Liver (tissue), 9 donors: ENCODE results near the gene SIM2. TPM values are rescaled to one million over a fixed set of nuclear protein-coding genes. Genes with fewer than 3 reads are reported as not detected.

Source experiments
- DNase-seq: peaks from one replicate; pipeline ENCODE4 v3.0.0-alpha.2; 2017; ENCODE audit warnings: low spot score
- H3K27ac ChIP-seq, 2 donors: one replicate each; pipeline ENCODE4 v1.7.0; 2013; ENCODE audit warnings: inconsistent platforms in 2 of 2, low read length in 2 of 2, control low read depth in 1 of 2, low read depth in 1 of 2, mild to moderate bottlenecking in 1 of 2
- H3K27me3 ChIP-seq, 4 donors: one replicate each; pipeline versions ENCODE4 v1.6.1 to v1.7.0; 2013; ENCODE audit warnings: low read length in 3 of 4, inconsistent platforms in 1 of 4, mild to moderate bottlenecking in 1 of 4, moderate library complexity in 1 of 4; ENCODE audit not compliant: control insufficient read depth in 4 of 4, insufficient read depth in 4 of 4
- H3K36me3 ChIP-seq, 4 donors: one replicate each; pipeline versions ENCODE4 v1.6.1 to v1.7.0; 2013; ENCODE audit warnings: low read length in 3 of 4, mild to moderate bottlenecking in 3 of 4, low read depth in 1 of 4, moderate library complexity in 1 of 4; ENCODE audit not compliant: control insufficient read depth in 4 of 4, insufficient read depth in 3 of 4
- H3K4me1 ChIP-seq, 4 donors: one replicate each; pipeline versions ENCODE4 v1.6.1 to v1.7.0; 2013; ENCODE audit warnings: low read length in 3 of 4, mild to moderate bottlenecking in 3 of 4, moderate library complexity in 1 of 4; ENCODE audit not compliant: control insufficient read depth in 4 of 4, insufficient read depth in 4 of 4
- H3K4me3 ChIP-seq, 3 donors: one replicate each; pipeline versions ENCODE4 v1.6.1 to v1.7.0; 2013; ENCODE audit warnings: low read length in 3 of 3, control low read depth in 1 of 3, low read depth in 1 of 3, mild to moderate bottlenecking in 1 of 3
- H3K9ac ChIP-seq, 2 donors: one replicate each; pipeline ENCODE4 v1.7.0; 2013; ENCODE audit warnings: low read length in 2 of 2, mild to moderate bottlenecking in 2 of 2, moderate library complexity in 2 of 2, control low read depth in 1 of 2, low read depth in 1 of 2
- H3K9me3 ChIP-seq, 4 donors: one replicate each; pipeline versions ENCODE4 v1.6.1 to v1.7.0; 2013; ENCODE audit warnings: low read length in 3 of 4; ENCODE audit not compliant: control insufficient read depth in 4 of 4
- ATF3 ChIP-seq: IDR thresholded peaks from 2 replicates; pipeline ENCODE4 v1.6.1; 2016; ENCODE audit warnings: antibody characterized with exemption
- CTCF ChIP-seq: fragments of 150-350 bp; IDR thresholded peaks from 2 replicates; pipeline ENCODE4 v1.5.1; 2017; ENCODE audit warnings: improper control_type of control experiment, low read depth, low read length; ENCODE audit not compliant: missing input control
- EGR1 ChIP-seq, 2 donors: IDR thresholded peaks; 2 replicates each; pipeline ENCODE4 v1.6.1; 2016 to 2018; ENCODE audit warnings: antibody characterized with exemption in 2 of 2, low read depth in 2 of 2
- FOXA1 ChIP-seq: IDR thresholded peaks from 2 replicates; pipeline ENCODE4 v1.6.1; 2016; ENCODE audit warnings: antibody characterized with exemption
- FOXA2 ChIP-seq: IDR thresholded peaks from 2 replicates; pipeline ENCODE4 v1.6.1; 2016; ENCODE audit warnings: antibody characterized with exemption
- GABPA ChIP-seq, 2 donors: IDR thresholded peaks in 1 of 2; conservative IDR thresholded peaks in 1 of 2; 2 replicates each; pipeline ENCODE4 v1.6.1; 2016; ENCODE audit warnings: antibody characterized with exemption in 2 of 2, mild to moderate bottlenecking in 1 of 2, moderate library complexity in 1 of 2
- HNF4A ChIP-seq, 2 donors: conservative IDR thresholded peaks; 2 replicates each; pipeline ENCODE4 v1.6.1; 2016; ENCODE audit warnings: antibody characterized with exemption in 2 of 2, mild to moderate bottlenecking in 2 of 2
- HNF4G ChIP-seq: IDR thresholded peaks from 2 replicates; pipeline ENCODE4 v1.6.1; 2016; ENCODE audit warnings: antibody characterized with exemption
- JUND ChIP-seq, 2 donors: IDR thresholded peaks; 2 replicates each; pipeline ENCODE4 v1.6.1; 2016; ENCODE audit warnings: antibody characterized with exemption in 2 of 2
- MAX ChIP-seq: IDR thresholded peaks from 2 replicates; pipeline ENCODE4 v1.6.1; 2016; ENCODE audit warnings: antibody characterized with exemption
- NR2F2 ChIP-seq: IDR thresholded peaks from 2 replicates; pipeline ENCODE4 v1.6.1; 2016; ENCODE audit warnings: antibody characterized with exemption
- RAD21 ChIP-seq, 2 donors: IDR thresholded peaks; 2 replicates each; pipeline ENCODE4 v1.6.1; 2016; ENCODE audit warnings: antibody characterized with exemption in 2 of 2, mild to moderate bottlenecking in 2 of 2
- REST ChIP-seq: IDR thresholded peaks from 2 replicates; pipeline ENCODE4 v1.6.1; 2016; ENCODE audit warnings: antibody characterized with exemption, mild to moderate bottlenecking
- RXRA ChIP-seq, 2 donors: IDR thresholded peaks; 2 replicates each; pipeline ENCODE4 v1.6.1; 2017 to 2018; ENCODE audit warnings: antibody characterized with exemption in 2 of 2, mild to moderate bottlenecking in 1 of 2
- SP1 ChIP-seq: IDR thresholded peaks from 2 replicates; pipeline ENCODE4 v1.6.1; 2018; ENCODE audit warnings: antibody characterized with exemption, mild to moderate bottlenecking
- TAF1 ChIP-seq: conservative IDR thresholded peaks from 2 replicates; pipeline ENCODE4 v1.6.1; 2016; ENCODE audit warnings: antibody characterized with exemption, mild to moderate bottlenecking
- YY1 ChIP-seq: IDR thresholded peaks from 2 replicates; pipeline ENCODE4 v1.6.1; 2016; ENCODE audit warnings: antibody characterized with exemption, mild to moderate bottlenecking
- ZBTB33 ChIP-seq: IDR thresholded peaks from 2 replicates; pipeline ENCODE4 v1.6.1; 2016; ENCODE audit warnings: antibody characterized with exemption
- WGBS: extraction: QIAGEN DNeasy Blood & Tissue Kit; methylation state at CpG from one replicate; pipeline ENCODE4 v1.1.7; 2013; 5-methylcytosine and 5-hydroxymethylcytosine counted together
- polyA plus RNA-seq, 2 donors: library from polyadenylated mRNA; stranded (reverse) in 1 of 2; unstranded in 1 of 2; fragments of 200-250 nt in 1 of 2; fragments of >200 nt in 1 of 2; fragmentation: Nextera tagmentation in 1 of 2; extraction: Ambion mirVana in 1 of 2; gene quantifications; one replicate each; pipeline versions ENCODE4 v1.2.1 to v1.2.3, GENCODE V29; 2013 to 2015
- total RNA-seq, 2 donors: library from RNA; depleted of rRNA; stranded (reverse); fragments of >200 nt; gene quantifications; one replicate each; pipeline ENCODE4 v1.2.3, GENCODE V29; 2014
- donor health status: healthy.
- donor health status: healthy.
- donor health status: healthy.
- donor health status: healthy.
- donor health status: healthy.

Gene SIM2
- total and polyA plus RNA-seq, 4 donors: 0.19 TPM; not detected in 3

- Histone ChIP-seq H3K4me3 (no peak overlapping the region), H3K4me1 (peaks cover 0 to 19% (median 5%) of the 10 kb centered on the region in 4 donors), H3K27ac (no peak overlapping the region)
Observed at GRCh38 chr21:36692835-36693488, 6.0 kb upstream of the SIM2 start.

GRCh38 chr21:36693489-36694030 lies 5.4 kb upstream of the SIM2 start:
- no peaks in the 10 kb centered on the region for H3K36me3 ChIP-seq
- H3K4me1 ChIP-seq: peaks cover 3 to 24% (median 10%) of the 10 kb centered on the region in 4 donors
- 12% methylated on average over 40 of the region's 40 CpGs for WGBS
- peaks cover 0 to 3% (median under 1%) of the 10 kb centered on the region in 4 donors for H3K9me3 ChIP-seq
- DNase-seq: no peak
- no peak overlapping the region for H3K4me3 ChIP-seq
- H3K27ac ChIP-seq: no peak overlapping the region
- H3K27me3 ChIP-seq: peaks cover 11 to 48% (median 30%) of the 10 kb centered on the region in 4 donors
- H3K9ac ChIP-seq: no peak overlapping the region
- TF ChIP-seq ATF3 (no peak), FOXA2 (no peak), MAX (no peak), CTCF (no peak), ZBTB33 (no peak), REST (no peak), GABPA (IDR thresholded peaks at IDR 0.05 in 1 of 2, conservative IDR thresholded peaks at IDR 0.05 in 1 of 2) (no peak), FOXA1 (no peak), RXRA (IDR thresholded peaks at IDR 0.05) (no peak), SP1 (no peak), TAF1 (no peak), RAD21 (IDR thresholded peaks at IDR 0.05) (no peak), EGR1 (IDR thresholded peaks at IDR 0.05; ENCODE audit: low read depth in 2 of 2) (no peak), HNF4A (conservative IDR thresholded peaks at IDR 0.05) (no peak), NR2F2 (no peak), YY1 (no peak), JUND (IDR thresholded peaks at IDR 0.05) (no peak), HNF4G (no peak)

More at GRCh38 chr21:36692835-36693488, 6.0 kb upstream of the SIM2 start:
- no peak for DNase-seq
- H3K27me3 ChIP-seq: peaks cover 11 to 45% (median 28%) of the 10 kb centered on the region in 4 donors
- H3K9me3 ChIP-seq: peaks cover 2 to 6% (median 3%) of the 10 kb centered on the region in 4 donors
- no peaks in the 10 kb centered on the region for H3K36me3 ChIP-seq
- no peak for TF ChIP-seq YY1
- WGBS: 7% methylated on average over 57 of the region's 57 CpGs
- H3K9ac ChIP-seq: no peak overlapping the region
